ENCODE measurements around the gene CPA2. TPM values are rescaled to one million over a fixed set of nuclear protein-coding genes. Genes with fewer than 3 reads are reported as not detected.

The CPA2 gene
- total and polyA plus RNA-seq, 11 donors: 0.17 to 1.1 (median 0.79) TPM; not detected in 6

- no peak for TF ChIP-seq POLR2A (IDR thresholded peaks at IDR 0.05)
- no peak for TF ChIP-seq CTCF (IDR thresholded peaks at IDR 0.05)
- Histone ChIP-seq H3K9me3 (no peaks in the 10 kb centered on the region), H3K27me3 (no peaks in the 10 kb centered on the region), H3K27ac (no peak overlapping the region), H3K4me1 (peaks cover 0 to 5% (median 0%) of the 10 kb centered on the region in 12 donors), H3K36me3 (no peaks in the 10 kb centered on the region), H3K4me3 (no peak overlapping the region)
- DNase-seq (no peak), ATAC-seq (no peak)
- intact Hi-C loops (cut with DNase I): no loop called here
- WGBS, 4 donors: 42 to 58% (median 47%) methylated on average over 6 of the region's 6 CpGs
These were observed 67.6 kb downstream of the CPA2 start for GRCh38 chr7:130334274-130334673.

- H3K4me1 ChIP-seq: peaks cover 0 to 5% (median 0%) of the 10 kb centered on the region in 12 donors
- no peak overlapping the region for H3K27ac ChIP-seq
- ATAC-seq: no peak
- no peak for DNase-seq
- H3K4me3 ChIP-seq: no peak overlapping the region
- TF ChIP-seq POLR2A (IDR thresholded peaks at IDR 0.05) (no peak), CTCF (IDR thresholded peaks at IDR 0.05) (no peak)
- intact Hi-C loops (cut with DNase I): no loop called here
- peaks cover 0 to 10% (median 0%) of the 10 kb centered on the region in 12 donors for H3K9me3 ChIP-seq
- H3K27me3 ChIP-seq: no peaks in the 10 kb centered on the region
- WGBS, 4 donors: 67 to 88% (median 81%) methylated on average over 3 to 6 of the region's 6 CpGs
- H3K36me3 ChIP-seq: no peaks in the 10 kb centered on the region
These were observed 70.8 kb downstream of the CPA2 start for GRCh38 chr7:130337410-130337971.

- WGBS, 4 donors: 86 to 89% (median 87%) methylated on average over 3 of the region's 3 CpGs
- Histone ChIP-seq H3K36me3 (no peaks in the 10 kb centered on the region), H3K27ac (no peak overlapping the region), H3K9me3 (peaks cover 0 to 12% (median 0%) of the 10 kb centered on the region in 12 donors), H3K4me1 (peaks cover 0 to 5% (median 0%) of the 10 kb centered on the region in 12 donors), H3K4me3 (no peak overlapping the region), H3K27me3 (no peaks in the 10 kb centered on the region)
- TF ChIP-seq CTCF (IDR thresholded peaks at IDR 0.05): no peak
- TF ChIP-seq POLR2A (IDR thresholded peaks at IDR 0.05): no peak
- no peak for DNase-seq
- ATAC-seq: no peak
- intact Hi-C loops (cut with DNase I): no loop called here
These were observed 71.6 kb downstream of the CPA2 start for GRCh38 chr7:130338233-130338632.

Other genes starting within 250 kb of the CPA2 start
- gene ZC3HC1, start 215.5 kb upstream of the CPA2 start, total RNA-seq: 10 to 100 TPM; 13.6 to 28.1 (median 17.1) TPM
- 10 to 100 TPM; 16.3 to 17.5 TPM for gene ZC3HC1, start 215.5 kb upstream of the CPA2 start, polyA plus RNA-seq
- 10 to 100 TPM; 17.2 to 32.6 (median 26.5) TPM for gene KLHDC10, start 196.3 kb upstream of the CPA2 start, total RNA-seq
- gene KLHDC10, start 196.3 kb upstream of the CPA2 start, polyA plus RNA-seq: 10 to 100 TPM in 1 of 2 donors, 1 to 10 TPM in 1; 7.0 to 23.2 TPM
- 10 to 100 TPM in 5 of 9 donors, 1 to 10 TPM in 4; 7.3 to 15.0 (median 10.1) TPM for gene TMEM209, start 61.5 kb upstream of the CPA2 start, total RNA-seq
- gene TMEM209, start 61.5 kb upstream of the CPA2 start, polyA plus RNA-seq: 1 to 10 TPM; 4.4 to 8.4 TPM
- gene SSMEM1, start 59.0 kb upstream of the CPA2 start, total RNA-seq: not detected
- not detected for gene SSMEM1, start 59.0 kb upstream of the CPA2 start, polyA plus RNA-seq
- gene CPA4, start 26.3 kb downstream of the CPA2 start, total RNA-seq: 10 to 100 TPM in 1 of 9 donors, under 1 TPM in 2, not detected in 6; 0.21 to 22.2 (median 0.33) TPM
- under 1 TPM in 1 of 2 donors, not detected in 1; 0.06 TPM for gene CPA4, start 26.3 kb downstream of the CPA2 start, polyA plus RNA-seq
- gene CPA5, start 78.0 kb downstream of the CPA2 start, total RNA-seq: not detected
- not detected for gene CPA5, start 78.0 kb downstream of the CPA2 start, polyA plus RNA-seq
- 1 to 10 TPM in 5 of 9 donors, not detected in 4; 1.3 to 3.8 (median 3.1) TPM for gene CPA1, start 113.6 kb downstream of the CPA2 start, total RNA-seq
- under 1 TPM in 1 of 2 donors, not detected in 1; 0.29 TPM for gene CPA1, start 113.6 kb downstream of the CPA2 start, polyA plus RNA-seq
- 10 to 100 TPM in 1 of 9 donors, 1 to 10 TPM in 8; 1.9 to 11.4 (median 4.1) TPM for gene CEP41, start 174.2 kb downstream of the CPA2 start, total RNA-seq
- gene CEP41, start 174.2 kb downstream of the CPA2 start, polyA plus RNA-seq: 1 to 10 TPM; 1.7 to 6.9 TPM
- gene MEST, start 225.2 kb downstream of the CPA2 start, total RNA-seq: 10 to 100 TPM in 2 of 9 donors, 1 to 10 TPM in 6, under 1 TPM in 1; 0.79 to 46.0 (median 5.3) TPM
- 1 to 10 TPM; 2.3 to 4.2 TPM for gene MEST, start 225.2 kb downstream of the CPA2 start, polyA plus RNA-seq